ENCODE measurements around the gene IGSF1. TPM values are rescaled to one million over a fixed set of nuclear protein-coding genes. Genes with fewer than 3 reads are reported as not detected.

IGSF1 gene
- total RNA-seq, 2 experiments from 2014 or later = not detected

GRCh38 chrX:131298036-131298435 lies 8.9 kb upstream of the IGSF1 start:
- CTCF ChIA-PET = no interaction called here
- H3K27ac Mint-ChIP-seq = no peak overlapping the region
- no peaks in the 10 kb centered on the region for H3K4me1 Mint-ChIP-seq
- no peak overlapping the region for H3K4me3 Mint-ChIP-seq
- POLR2A ChIA-PET = no interaction called here
- no peak for DNase-seq
- H3K9me3 Mint-ChIP-seq = no peaks in the 10 kb centered on the region
- no peaks in the 10 kb centered on the region for H3K36me3 Mint-ChIP-seq (ENCODE audit: low read depth)
- no peaks in the 10 kb centered on the region for H3K27me3 Mint-ChIP-seq

DNA sequence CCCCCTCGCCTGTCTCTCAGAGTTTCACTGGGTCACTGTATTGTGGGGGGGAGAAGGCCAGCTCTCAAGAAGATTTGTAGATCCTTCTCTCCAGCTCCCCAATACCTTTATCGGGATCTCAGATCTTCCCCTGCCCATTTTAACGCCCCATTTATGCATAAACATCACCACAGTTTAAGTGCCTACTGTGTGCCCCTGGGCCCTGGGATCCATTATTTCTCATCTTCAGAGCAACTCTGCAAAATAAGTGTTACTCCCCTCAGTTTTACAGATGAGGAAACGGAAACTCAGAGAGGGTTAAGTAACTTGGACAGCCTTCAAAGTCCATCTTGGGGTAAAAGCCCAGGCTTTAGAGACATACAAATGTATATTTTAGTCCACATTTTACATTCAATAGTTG lies 421 bp upstream of the IGSF1 start:
- ChIA-PET POLR2A (no interaction called here), CTCF (no interaction called here)
- DNase-seq = no peak
- H3K27ac Mint-ChIP-seq = no peak overlapping the region
- H3K36me3 Mint-ChIP-seq (ENCODE audit: low read depth) = no peaks in the 10 kb centered on the region
- no peaks in the 10 kb centered on the region for H3K9me3 Mint-ChIP-seq
- no peaks in the 10 kb centered on the region for H3K4me1 Mint-ChIP-seq
- peaks cover 9% of the 10 kb centered on the region for H3K27me3 Mint-ChIP-seq
- H3K4me3 Mint-ChIP-seq = no peak overlapping the region

- DNase-seq = no peak
- H3K36me3 Mint-ChIP-seq (ENCODE audit: low read depth) = no peaks in the 10 kb centered on the region
- no peak overlapping the region for H3K4me3 Mint-ChIP-seq
- H3K9me3 Mint-ChIP-seq = no peaks in the 10 kb centered on the region
- CTCF ChIA-PET = no interaction called here
- POLR2A ChIA-PET = no interaction called here
- H3K27ac Mint-ChIP-seq = no peak overlapping the region
- H3K27me3 Mint-ChIP-seq = peaks cover 9% of the 10 kb centered on the region
- no peaks in the 10 kb centered on the region for H3K4me1 Mint-ChIP-seq
Observed at GRCh38 chrX:131288188-131288587, 918 bp downstream of the IGSF1 start.

DNA sequence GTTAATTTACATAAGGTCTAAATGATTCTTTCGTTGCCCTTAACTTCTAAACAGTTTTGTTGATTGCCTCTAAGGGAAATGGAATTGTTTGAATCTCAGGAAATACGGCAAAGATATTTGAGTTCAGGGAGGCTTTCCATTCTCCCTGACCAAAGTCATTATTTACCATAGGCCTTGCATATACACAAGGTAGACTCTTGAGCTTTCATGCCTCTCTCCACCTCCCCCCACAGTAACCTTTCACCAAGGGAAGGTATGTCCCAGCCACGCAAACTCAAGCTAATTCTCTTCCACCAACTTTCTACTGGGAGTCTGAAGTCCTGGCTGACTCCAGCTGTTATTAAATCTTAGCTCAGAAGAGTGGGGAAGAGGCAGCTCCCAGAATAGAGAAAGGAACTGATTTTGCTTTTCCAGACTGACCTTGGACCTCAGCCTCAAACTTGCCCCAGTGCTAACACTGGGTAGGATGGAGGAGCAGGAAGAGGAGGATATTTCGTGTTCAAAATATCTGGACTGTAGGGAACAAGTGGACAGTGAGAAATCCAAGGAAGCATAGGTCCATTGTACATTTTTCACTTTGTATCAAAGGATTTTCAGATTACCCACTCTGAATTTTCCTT lies 1.4 kb downstream of the IGSF1 start:
- peaks cover 9% of the 10 kb centered on the region for H3K27me3 Mint-ChIP-seq
- H3K4me1 Mint-ChIP-seq = no peaks in the 10 kb centered on the region
- ChIA-PET CTCF (no interaction called here), POLR2A (no interaction called here)
- no peak overlapping the region for H3K27ac Mint-ChIP-seq
- H3K9me3 Mint-ChIP-seq = no peaks in the 10 kb centered on the region
- H3K4me3 Mint-ChIP-seq = no peak overlapping the region
- no peaks in the 10 kb centered on the region for H3K36me3 Mint-ChIP-seq (ENCODE audit: low read depth)
- no peak for DNase-seq

DNA sequence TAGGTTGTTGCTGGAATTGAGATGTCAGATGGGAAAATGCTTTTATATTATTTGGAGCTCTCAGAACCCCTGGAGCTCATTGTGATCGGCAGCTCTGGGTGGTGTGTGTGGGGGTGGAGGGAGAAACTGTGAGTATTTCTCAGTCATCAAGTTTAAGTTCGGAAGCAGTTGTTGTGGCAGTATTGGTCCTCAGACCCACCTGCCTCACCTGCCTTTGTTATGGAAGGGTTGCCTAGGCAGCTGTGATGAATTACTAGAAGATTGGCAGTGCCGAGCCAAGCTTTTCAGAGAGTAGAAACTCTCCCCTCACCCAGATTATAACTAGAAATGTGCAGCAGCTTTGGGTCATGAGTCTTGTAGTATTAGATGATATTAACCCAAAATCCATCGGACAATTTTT lies 9.5 kb downstream of the IGSF1 start:
- H3K4me1 Mint-ChIP-seq = no peaks in the 10 kb centered on the region
- no peak for DNase-seq
- POLR2A ChIA-PET = no interaction called here
- no peak overlapping the region for H3K4me3 Mint-ChIP-seq
- no peaks in the 10 kb centered on the region for H3K9me3 Mint-ChIP-seq
- no peaks in the 10 kb centered on the region for H3K36me3 Mint-ChIP-seq (ENCODE audit: low read depth)
- no peak overlapping the region for H3K27ac Mint-ChIP-seq
- no peaks in the 10 kb centered on the region for H3K27me3 Mint-ChIP-seq
- CTCF ChIA-PET = interaction anchor here (0.6 kb wide), 1 partner anchor 21 kb away, joined by 4 read pairs; no protein-coding TSS in a partner anchor

DNA sequence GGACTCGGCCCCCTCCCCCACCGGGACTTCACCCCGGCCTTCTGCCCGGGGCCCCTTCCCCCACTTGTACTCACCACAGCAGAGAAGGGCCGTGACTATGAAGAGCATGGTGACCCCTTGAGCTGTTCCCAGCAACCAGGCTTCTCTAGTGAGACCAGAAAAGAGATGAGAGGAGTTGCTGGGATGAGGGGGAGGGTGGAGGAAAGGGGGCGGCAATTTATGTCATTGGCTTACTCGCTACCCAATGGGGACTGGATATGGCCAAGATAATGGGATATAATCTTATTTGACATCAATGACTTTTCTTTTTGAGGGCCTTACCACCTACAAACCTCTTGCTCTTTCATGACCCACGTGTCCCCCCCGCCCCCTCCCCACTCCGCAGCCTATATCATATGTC lies 9.9 kb downstream of the IGSF1 start:
- DNase-seq = no peak
- POLR2A ChIA-PET = no interaction called here

GRCh38 chrX:131277543-131278136 lies 11.5 kb downstream of the IGSF1 start:
- ChIA-PET POLR2A (no interaction called here), CTCF (no interaction called here)
- H3K27me3 Mint-ChIP-seq = no peaks in the 10 kb centered on the region
- DNase-seq = no peak
- H3K9me3 Mint-ChIP-seq = no peaks in the 10 kb centered on the region
- no peaks in the 10 kb centered on the region for H3K4me1 Mint-ChIP-seq
- H3K27ac Mint-ChIP-seq = no peak overlapping the region
- no peaks in the 10 kb centered on the region for H3K36me3 Mint-ChIP-seq (ENCODE audit: low read depth)
- no peak overlapping the region for H3K4me3 Mint-ChIP-seq

More for the DNA sequence above, 9.9 kb downstream of the IGSF1 start:
- Mint-ChIP-seq H3K36me3 (ENCODE audit: low read depth) (no peaks in the 10 kb centered on the region), H3K27me3 (no peaks in the 10 kb centered on the region), H3K4me1 (no peaks in the 10 kb centered on the region), H3K27ac (no peak overlapping the region), H3K4me3 (no peak overlapping the region), H3K9me3 (no peaks in the 10 kb centered on the region)
- CTCF ChIA-PET = interaction anchor here (0.6 kb wide), 1 partner anchor 20 kb away, joined by 4 read pairs; no protein-coding TSS in a partner anchor

DNA sequence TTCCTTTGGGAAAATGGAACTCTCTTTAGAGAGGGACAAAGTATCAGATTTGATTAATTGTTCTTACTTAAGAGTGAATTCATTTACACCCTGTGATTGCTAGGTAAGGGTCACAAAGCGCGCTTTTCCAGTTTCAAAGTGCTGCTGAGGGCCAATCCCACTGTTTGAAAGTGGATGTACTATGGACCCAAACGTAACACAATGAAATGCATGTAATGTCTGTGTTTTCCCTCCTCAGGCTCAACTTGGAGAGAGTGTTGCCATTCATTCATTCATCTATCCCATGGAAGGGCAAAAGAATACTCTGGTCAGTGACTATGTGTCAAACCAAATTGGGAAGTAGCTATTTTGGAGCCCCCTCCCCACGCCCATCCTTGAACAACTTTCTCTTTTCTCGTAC lies 16.1 kb downstream of the IGSF1 start:
- ChIA-PET POLR2A (no interaction called here), CTCF (no interaction called here)
- no peaks in the 10 kb centered on the region for H3K36me3 Mint-ChIP-seq (ENCODE audit: low read depth)
- no peak for DNase-seq
- H3K4me1 Mint-ChIP-seq = no peaks in the 10 kb centered on the region
- no peak overlapping the region for H3K27ac Mint-ChIP-seq
- no peaks in the 10 kb centered on the region for H3K9me3 Mint-ChIP-seq
- H3K4me3 Mint-ChIP-seq = no peak overlapping the region
- no peaks in the 10 kb centered on the region for H3K27me3 Mint-ChIP-seq

DNA sequence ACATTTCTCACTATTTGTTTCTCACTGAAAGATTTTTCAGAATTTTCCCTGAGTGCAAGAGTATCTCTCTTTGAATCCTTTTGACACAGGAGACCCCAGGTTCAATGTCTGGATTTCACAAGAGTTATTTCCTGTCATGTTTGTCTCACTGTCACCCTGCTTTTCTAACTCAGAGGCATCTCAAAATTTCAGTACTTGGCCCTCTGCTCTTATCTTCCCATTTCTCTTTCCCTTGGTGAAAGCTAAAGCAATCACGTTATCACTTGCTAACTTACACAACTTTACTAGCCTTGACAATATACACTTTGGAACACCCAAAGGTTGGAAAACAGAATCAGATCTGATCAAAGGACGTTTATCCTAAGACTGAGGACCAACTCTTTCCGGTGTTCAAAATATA lies 17.3 kb downstream of the IGSF1 start:
- Mint-ChIP-seq H3K4me3 (no peak overlapping the region), H3K9me3 (no peaks in the 10 kb centered on the region), H3K36me3 (ENCODE audit: low read depth) (no peaks in the 10 kb centered on the region), H3K4me1 (no peaks in the 10 kb centered on the region), H3K27ac (no peak overlapping the region), H3K27me3 (no peaks in the 10 kb centered on the region)
- DNase-seq = no peak
- POLR2A ChIA-PET = no interaction called here
- CTCF ChIA-PET = no interaction called here

GRCh38 chrX:131271274-131271673 lies 17.8 kb downstream of the IGSF1 start:
- CTCF ChIA-PET = no interaction called here
- H3K4me1 Mint-ChIP-seq = no peaks in the 10 kb centered on the region
- no peak overlapping the region for H3K27ac Mint-ChIP-seq
- no peaks in the 10 kb centered on the region for H3K9me3 Mint-ChIP-seq
- no peak overlapping the region for H3K4me3 Mint-ChIP-seq
- DNase-seq = no peak
- no peaks in the 10 kb centered on the region for H3K27me3 Mint-ChIP-seq
- no peaks in the 10 kb centered on the region for H3K36me3 Mint-ChIP-seq (ENCODE audit: low read depth)
- POLR2A ChIA-PET = no interaction called here

- H3K9me3 Mint-ChIP-seq = no peaks in the 10 kb centered on the region
- CTCF ChIA-PET = no interaction called here
- H3K36me3 Mint-ChIP-seq (ENCODE audit: low read depth) = no peaks in the 10 kb centered on the region
- H3K4me1 Mint-ChIP-seq = no peaks in the 10 kb centered on the region
- no peak overlapping the region for H3K4me3 Mint-ChIP-seq
- no peak overlapping the region for H3K27ac Mint-ChIP-seq
- POLR2A ChIA-PET = no interaction called here
- H3K27me3 Mint-ChIP-seq = no peaks in the 10 kb centered on the region
- DNase-seq = no peak
Observed at GRCh38 chrX:131270080-131270479, 19.0 kb downstream of the IGSF1 start.

- Mint-ChIP-seq H3K27ac (no peak overlapping the region), H3K36me3 (ENCODE audit: low read depth) (no peaks in the 10 kb centered on the region), H3K27me3 (no peaks in the 10 kb centered on the region), H3K4me3 (no peak overlapping the region), H3K4me1 (peaks cover 3% of the 10 kb centered on the region), H3K9me3 (no peaks in the 10 kb centered on the region)
- CTCF ChIA-PET = no interaction called here
- DNase-seq = no peak
- POLR2A ChIA-PET = no interaction called here
Observed at GRCh38 chrX:131264665-131265064, 24.4 kb downstream of the IGSF1 start.

DNA sequence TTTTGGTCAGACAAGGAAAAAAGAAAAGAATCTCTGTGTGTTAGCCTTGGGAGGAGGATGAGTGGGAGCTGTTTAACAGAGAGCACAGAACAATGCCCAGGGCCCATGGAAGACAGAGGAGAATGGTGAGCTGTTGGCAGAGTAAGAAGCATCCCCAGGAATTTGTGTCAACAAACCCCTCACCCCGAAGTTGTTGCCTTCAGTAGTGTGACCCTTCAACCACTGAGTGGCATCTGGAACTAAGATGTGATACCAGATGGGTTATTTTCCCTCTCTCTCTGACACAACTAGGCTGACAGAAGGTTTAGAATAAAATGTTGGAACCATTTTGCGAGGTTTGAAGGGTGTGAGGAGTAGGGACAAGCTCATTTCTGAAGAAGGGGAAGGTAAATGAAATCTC lies 25.1 kb downstream of the IGSF1 start:
- DNase-seq = no peak
- Mint-ChIP-seq H3K36me3 (ENCODE audit: low read depth) (no peaks in the 10 kb centered on the region), H3K9me3 (no peaks in the 10 kb centered on the region), H3K27me3 (no peaks in the 10 kb centered on the region), H3K4me1 (peaks cover 3% of the 10 kb centered on the region), H3K27ac (no peak overlapping the region), H3K4me3 (no peak overlapping the region)
- CTCF ChIA-PET = no interaction called here
- POLR2A ChIA-PET = no interaction called here

Measured in activated CD4-positive, alpha-beta memory T cell treated with anti-CD3 and anti-CD28 coated beads, Interleukin-2, amount 10 ng/mL, durations not matched to agents 7 days and 5 days (primary cell).